HG02938 (cell line): Measurements from ENCODE around the gene GPR152.

ENCODE experiments used
- ATAC-seq: cut with Tn5 transposase; IDR thresholded peaks from one replicate; pipeline ENCODE4 v1.9.1; 2021; ENCODE audit warnings: mild to moderate bottlenecking, moderate library complexity; ENCODE audit not compliant: unreplicated experiment

GPR152 gene, protein sequence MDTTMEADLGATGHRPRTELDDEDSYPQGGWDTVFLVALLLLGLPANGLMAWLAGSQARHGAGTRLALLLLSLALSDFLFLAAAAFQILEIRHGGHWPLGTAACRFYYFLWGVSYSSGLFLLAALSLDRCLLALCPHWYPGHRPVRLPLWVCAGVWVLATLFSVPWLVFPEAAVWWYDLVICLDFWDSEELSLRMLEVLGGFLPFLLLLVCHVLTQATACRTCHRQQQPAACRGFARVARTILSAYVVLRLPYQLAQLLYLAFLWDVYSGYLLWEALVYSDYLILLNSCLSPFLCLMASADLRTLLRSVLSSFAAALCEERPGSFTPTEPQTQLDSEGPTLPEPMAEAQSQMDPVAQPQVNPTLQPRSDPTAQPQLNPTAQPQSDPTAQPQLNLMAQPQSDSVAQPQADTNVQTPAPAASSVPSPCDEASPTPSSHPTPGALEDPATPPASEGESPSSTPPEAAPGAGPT

DNA sequence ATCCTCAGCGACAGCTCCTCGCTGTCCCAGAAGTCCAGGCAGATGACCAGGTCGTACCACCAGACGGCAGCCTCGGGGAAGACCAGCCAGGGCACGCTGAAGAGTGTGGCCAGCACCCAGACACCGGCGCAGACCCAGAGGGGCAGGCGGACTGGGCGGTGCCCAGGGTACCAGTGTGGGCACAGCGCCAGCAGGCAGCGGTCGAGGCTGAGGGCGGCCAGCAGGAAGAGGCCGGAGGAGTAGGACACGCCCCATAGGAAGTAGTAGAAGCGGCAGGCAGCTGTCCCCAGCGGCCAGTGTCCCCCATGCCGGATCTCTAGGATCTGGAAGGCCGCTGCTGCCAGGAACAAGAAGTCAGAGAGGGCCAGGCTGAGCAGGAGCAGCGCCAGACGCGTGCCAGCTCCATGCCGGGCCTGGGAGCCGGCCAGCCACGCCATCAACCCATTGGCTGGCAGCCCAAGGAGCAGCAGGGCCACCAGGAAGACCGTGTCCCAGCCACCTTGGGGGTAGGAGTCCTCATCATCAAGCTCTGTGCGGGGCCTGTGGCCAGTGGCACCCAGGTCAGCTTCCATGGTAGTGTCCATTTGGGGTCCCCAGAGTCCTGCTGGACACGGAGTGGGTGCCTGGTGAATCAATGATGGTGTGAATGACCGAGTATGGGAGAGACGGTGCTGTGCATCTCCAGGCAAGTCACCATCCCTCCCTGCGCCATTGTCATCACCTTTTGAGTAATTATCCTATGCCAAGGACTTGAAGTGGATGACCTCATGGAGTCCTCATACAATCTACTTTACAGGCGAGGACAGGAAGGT, at the start of gene GPR152:
GPR152 (minus strand) TSS at position 589 of the 812 bp plus-strand sequence; CDS start at position 584, 5 bp downstream.
- no peak for ATAC-seq

DNA sequence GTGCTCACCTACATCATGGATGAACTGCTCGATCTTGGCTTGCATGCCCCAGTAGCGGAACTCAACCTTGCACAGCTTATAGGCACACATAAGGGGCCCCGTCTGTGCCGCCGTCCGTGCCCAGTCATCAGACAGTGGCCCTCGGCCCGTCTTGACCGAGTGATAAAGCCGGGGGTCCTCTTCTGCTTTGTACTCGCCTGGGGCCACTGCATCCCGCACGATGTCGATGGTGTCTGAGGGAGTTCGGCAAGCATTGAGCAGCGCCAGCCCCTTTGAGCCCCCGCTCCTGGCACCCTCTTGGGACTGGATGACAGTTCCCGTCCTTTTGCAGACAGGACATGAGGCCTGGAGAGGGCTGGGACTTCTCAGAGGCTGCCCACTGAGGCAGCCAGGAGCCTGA, 49.3 kb upstream of the GPR152 start:
- no peak for ATAC-seq

DNA sequence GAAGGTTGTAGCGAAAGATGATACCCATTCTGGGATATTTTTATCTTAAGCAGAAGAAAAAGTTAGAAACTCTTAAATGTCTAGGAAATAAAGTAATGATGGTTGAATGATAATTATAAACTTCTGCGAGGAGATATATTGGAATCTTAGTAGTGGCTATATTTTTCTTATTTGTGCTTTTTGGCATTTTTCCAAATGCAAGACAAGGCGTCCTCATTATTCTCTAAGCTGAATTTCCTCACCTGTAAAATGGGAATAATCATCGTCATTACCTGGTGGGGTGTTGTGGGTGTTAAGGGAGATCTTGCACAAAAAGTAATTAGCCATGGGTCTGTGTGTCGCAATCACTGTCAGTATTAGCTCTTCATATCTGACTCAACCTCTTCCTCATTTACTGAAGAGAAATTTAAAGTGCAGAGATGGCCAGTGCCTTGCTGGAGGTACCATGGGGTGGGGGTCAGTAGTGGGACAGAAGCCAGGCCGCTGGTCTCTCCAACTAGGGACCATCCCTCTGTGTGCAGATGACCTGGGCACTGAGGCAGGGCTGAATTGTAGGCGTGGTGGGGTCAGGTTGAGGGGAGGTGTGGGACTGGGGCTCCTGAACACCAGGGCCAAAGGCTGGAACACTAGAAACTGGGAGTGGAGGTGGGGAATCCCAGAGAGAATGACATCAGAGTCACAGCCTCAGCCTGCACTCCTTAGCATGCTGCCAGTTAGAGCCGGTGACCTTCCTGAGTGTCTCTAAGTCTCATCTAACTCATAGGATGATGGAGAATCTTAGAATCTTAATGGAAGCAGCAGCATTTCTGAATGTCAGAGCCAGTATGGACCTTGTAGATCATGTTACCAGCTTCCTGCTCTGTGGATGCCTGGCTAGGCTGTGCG, 48.5 kb upstream of the GPR152 start:
- ATAC-seq, result no peak

DNA sequence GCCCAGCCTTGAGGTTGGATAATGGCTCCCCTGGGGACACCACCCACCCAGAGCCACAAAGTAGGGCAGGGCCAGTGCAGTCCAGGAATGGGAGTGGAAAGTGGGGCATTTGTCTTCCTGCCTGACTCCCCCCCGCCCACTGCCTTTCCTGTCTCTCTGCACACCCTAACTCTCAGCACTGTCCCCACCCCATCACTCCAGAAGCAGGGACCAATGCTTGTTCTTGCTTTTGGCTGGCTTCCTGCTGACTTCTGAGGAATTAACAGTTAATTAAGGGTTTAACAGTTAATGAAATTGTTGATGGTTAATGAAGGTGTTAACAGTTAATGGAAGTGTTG, 47.9 kb upstream of the GPR152 start:
- no peak for ATAC-seq

DNA sequence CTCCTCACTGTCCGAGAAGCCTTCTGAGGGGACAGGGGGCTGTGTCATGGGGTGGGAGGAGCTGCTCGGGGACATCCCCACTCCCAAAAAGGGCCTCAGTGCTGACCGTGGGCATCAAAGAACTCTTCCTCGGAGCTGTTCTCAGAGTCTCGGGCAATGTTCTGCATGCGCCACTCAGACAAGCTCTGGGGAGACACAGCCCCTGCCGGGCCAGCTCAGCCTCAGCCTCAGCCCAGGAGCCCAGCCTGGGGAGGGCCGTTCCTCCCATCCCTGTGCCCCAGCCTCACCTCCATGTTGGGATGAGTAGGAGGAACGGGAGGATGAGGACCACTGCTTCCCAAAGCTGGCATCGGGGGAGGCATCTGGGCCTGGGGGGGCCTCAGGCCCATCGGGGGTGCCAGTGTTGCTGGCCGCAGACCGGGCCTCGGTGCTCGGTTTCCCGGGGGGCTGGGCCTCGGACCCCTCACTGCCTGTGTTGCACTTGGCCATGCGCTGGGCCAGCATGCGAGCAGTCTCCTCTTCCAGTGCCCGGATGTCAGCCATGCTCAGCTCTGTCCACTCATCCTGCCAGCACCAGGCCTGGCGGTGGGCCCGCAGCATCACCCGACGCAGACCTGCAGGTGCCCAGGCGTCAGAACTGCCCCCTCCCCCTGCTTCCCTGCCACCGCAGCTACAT, 47.4 kb upstream of the GPR152 start:
- ATAC-seq, result no peak

DNA sequence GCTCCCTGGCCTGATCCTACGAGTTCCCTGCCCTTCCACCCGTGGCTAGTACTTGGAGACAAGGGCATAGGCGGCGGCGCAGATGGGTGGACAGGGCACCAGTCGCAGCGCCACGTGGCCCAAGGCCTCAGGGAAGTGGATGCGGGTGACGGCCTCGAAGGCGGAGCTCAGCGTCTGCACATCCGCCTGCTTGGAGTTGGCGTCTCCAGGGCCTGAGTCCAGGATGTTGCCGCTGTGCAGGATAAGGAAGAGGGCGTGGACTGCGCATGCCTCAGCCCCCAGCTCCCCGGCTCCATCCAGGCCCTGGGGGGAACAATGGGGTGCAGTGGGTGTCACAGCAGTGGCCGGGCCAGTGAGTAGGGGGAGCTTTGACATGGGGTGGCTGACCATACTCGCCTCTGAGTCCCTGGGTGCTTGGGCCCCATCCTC, 46.0 kb upstream of the GPR152 start:
- ATAC-seq, result no peak

DNA sequence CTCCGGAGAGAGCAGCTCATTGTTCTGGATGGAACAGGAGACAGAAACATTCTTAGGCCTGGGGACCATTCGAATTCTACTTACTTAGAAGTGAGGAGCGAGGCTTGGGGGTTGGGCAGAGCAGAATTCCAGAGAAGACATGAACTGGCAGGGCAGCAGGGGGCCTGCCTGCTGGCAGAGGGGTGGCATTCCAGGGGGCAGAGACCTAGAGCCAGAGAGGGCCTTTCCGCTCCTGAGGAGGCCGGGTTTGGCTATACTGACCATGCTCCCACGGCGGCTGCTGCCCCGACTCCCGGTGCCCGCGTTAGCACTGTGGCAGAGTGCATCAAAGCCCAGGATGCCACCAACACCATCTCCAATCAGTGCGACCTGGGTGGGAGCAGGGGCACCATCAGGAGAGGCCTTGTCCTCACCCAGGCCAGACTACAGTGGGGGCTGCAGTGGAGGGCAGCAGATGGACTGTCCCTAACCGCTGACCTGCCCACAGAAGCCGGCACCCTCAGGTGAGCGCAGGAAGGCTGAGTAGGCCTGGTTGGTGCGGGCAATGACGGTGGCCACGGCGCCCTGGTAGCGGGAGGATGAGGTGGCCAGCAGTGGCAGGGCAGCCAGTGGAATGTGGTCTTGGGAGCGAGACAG, 45.2 kb upstream of the GPR152 start:
- ATAC-seq, result no peak

DNA sequence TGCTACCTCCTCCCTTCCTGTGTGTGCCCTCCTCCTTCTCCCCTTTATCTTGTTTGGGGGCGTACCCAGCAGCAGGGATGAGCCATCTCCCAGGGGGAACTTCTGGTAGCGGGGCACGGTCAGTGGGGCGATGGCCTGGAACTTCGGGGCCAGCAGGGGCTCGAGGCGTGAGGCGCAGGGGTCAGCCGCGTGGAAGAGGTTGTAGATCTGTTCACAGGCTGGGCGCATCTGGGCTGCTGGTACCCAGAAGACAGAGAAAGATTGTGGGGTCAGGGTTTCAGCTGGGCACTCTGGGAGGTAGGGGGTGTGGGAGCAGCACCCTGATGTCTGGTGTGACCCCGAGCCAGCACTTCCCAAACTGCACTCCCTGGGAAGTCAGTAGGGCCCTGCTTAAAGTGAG, 43.6 kb upstream of the GPR152 start:
- no peak for ATAC-seq

DNA sequence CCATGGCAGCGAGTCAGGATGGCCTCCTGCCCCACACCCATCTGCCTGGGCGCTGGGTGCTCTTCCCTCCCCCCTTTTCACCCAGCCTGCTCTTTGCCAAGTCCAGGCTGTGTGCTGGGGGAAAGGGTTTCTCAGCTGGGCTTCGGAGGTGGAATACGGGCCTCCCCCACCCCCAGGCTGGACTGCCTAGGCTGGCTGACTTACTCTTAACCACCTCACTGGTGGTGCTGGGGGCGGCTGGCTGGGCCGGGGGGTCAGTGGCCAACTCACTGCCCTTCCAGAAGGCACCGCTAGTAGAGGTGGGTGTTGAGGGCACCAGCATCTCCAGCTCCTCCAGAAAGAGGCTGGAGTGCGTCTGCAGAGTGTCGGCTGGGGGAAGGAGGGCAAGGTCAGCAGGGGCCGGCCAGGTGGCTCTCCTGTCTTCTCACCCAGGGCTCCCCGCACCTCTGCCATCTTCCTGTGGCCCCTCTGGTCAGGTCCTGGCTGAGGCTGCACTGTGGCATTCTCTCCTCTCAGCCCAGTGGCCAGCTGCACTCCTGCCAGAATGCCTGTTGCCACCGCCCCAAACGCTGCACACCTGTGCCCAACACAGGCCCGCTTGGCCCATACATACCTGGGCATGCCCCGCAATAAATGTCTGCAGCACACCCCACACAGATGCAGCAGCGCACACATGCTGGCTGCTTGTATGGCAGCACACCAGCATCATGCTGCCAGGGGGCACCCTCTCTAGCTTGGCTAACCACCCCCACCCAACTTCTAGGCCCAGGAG, 42.9 kb upstream of the GPR152 start:
- ATAC-seq, result no peak

DNA sequence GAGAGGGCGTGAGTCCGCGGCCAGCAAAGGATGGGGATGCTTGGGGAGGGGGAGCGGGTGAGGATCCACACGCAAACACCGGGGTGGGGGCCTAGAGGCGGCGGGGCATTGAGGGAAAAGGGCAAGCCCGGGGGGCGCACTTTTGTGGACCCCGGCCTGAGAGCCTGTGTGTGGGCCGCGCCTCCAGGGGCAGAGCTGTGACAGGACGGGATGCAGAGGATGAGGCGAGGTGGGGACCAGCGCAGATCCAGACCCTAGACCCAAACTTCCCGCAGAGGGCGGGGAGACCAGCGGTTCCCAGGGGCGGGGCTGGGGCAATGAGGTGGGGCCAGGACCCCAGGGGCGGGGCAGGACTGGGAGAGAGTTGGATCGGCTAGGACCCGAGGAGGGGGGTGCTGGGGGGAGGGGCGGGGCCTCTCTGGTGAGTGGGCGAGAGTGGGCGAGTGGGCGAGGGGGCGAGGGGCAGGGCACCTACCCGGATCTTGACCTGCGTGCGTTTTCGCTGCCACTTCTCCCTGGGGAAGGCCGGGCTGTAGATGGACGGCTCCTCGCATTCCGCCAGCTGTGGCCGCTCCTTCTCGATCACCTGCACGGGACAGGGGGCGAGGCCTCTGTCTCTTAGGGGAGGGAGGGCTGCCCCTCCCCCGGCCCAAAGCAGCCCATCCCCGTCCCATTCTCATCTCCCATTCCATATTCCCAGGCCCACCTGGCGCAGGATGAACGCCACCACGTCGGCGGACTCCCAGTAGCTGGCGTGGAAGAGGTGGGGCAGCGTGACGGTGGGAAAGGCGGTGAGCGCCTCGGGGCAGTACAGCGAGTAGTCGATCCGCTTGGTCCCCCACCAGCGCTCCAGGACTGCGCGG, 42.1 kb upstream of the GPR152 start:
- ATAC-seq, result no peak

DNA sequence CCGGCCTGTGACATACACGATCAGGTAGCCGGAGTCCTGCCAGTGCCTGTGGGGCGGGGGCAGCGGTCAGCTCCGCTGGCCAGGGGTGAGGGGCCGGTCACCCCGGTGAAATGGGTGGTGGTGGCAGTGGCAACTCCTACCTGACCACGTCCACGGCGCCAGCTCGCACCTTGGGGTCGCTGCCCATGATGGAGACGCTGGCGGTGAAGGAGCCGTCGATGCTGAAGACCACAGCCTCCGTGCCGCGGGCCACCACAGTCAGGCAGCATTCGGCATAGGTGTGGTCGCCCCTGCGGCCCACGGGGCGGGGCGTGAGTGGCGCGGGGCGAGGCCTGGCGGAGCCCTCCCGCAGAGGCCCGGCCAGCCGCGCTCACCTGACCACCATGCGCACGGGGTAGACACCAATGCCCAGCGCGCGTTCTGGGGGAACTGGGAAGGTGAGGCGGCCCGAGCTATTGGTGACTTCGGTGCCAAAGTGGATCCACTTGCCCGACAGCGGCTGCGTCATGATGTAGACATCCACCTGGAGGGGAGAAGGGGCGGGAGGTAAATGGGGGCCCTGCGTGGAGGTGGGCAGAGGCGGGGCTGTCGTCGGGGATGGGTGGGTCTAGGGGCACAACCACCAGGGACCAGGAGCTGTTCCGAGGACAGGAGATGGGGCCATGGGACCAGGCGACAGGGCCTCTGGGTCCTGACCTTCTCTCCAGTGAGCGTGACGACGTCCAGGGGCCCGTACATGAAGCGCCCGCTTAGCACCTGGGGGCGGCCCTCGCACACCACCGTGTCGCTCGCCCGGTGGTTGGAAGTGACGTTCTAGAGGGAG, 41.2 kb upstream of the GPR152 start:
- ATAC-seq, result no peak

DNA sequence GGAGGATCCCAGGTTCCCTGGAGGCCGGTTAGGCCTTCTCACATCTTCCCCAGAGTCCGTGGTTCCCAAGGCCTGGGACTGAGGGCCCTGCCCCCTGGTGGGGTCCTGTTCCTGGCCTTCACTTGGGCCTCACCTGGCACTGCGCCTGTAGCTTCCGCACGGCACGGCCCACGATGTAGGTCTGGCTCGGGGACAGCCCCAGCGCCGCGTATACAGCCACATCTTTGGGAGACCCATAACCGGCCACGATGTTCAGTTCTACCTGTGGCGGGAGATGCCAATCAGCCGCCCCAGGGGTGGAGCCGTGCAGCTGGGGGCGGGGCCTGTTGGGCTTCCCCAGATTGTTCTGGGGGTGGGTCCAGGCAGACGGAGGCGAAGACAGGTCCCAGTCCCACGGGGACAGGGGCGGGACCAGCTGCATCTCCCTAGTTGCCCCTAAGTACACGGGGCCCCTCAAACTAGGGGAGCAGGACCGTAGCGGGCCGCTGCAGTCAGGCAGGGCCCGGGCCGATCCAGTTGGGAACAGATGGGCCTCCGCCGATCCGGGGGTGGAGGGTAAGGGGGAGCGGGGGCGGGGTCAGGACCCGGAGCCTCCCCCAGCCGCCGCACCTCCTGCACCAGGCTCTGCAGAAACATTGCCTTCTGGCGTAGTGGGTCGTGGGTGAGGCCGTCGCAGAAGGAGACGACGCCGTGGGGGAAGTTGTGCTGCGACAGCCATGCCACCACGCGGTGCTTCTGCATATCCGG, 40.4 kb upstream of the GPR152 start:
- ATAC-seq, result no peak

DNA sequence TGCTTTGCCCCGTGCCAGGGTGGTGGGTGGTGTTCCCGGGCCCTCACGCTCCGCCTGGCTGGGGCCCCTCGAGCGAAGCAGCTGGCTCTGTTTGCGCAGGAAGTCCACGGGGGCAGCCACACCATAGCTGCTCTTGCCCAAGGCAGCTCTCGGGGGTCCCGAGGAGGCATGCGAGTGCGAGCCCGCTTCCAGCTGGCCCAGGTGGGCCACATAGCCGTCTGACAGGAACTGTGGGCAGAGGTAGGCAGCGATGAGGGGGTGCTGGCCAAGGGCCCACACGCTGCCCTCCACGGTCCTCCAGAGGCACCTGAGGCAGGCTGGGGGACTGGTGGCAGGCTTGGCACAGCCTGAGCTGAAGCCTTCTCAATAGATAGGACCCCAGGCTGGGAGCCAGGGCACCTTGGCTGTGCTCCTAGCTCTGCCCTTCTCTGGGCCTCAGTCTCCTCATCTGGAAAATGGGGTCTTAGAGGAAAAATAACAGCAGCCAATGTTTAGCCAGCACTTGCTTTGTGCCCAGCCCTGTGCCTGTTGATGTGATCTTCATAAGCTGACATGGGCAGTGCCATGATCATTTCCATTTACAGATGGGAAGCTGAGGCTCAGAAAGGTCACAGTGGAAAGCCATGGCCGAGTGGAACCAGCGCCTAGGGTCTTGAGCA, 39.7 kb upstream of the GPR152 start:
- no peak for ATAC-seq

DNA sequence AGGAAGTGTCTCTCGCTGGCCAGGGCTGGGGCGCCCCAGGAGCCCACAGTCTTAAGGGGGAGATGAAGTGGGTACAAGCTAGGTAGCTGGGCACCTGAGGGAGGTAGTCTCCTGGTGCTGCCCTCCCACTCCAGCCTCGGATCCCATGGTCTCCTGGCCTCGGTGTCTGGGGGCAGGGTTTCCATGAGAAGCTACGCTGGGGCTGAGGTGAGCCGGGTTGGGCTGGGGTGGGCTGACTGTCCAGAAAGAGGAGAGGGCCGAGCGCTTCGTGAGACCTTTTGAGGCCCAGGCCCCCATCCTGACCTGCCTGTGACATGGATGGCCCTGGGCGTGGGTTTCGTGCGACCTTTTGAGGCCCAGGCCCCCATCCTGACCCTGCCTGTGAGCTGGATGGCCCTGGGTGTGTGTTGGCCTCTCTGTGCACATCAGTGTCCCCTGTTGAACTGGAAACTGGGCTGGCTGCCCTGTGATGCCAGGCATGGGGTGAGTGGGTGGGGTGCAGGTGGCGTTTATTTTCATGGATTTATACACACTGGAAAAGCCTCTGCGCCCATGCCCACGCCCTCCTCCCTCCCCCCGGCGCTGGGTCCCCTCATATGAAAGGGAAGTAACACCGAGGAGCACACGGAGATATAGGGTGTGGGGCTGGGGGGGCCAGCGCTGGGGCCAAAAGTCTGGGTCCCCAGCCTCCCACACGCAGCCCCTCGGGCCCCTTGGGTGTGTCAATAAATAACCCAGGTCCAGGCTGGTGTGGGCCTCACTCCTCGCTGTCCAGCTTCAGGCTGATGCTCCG, 38.9 kb upstream of the GPR152 start:
- ATAC-seq, result no peak

DNA sequence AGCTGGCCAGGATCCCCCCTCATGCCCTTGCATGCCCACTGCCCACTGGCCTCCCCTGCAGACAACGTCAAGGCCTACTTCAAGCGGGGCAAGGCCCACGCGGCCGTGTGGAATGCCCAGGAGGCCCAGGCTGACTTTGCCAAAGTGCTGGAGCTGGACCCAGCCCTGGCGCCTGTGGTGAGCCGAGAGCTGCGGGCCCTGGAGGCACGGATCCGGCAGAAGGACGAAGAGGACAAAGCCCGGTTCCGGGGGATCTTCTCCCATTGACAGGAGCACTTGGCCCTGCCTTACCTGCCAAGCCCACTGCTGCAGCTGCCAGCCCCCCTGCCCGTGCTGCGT, 38.2 kb upstream of the GPR152 start:
- no peak for ATAC-seq
